ENCODE data around the gene GUCY2C.

GUCY2C gene

DNA sequence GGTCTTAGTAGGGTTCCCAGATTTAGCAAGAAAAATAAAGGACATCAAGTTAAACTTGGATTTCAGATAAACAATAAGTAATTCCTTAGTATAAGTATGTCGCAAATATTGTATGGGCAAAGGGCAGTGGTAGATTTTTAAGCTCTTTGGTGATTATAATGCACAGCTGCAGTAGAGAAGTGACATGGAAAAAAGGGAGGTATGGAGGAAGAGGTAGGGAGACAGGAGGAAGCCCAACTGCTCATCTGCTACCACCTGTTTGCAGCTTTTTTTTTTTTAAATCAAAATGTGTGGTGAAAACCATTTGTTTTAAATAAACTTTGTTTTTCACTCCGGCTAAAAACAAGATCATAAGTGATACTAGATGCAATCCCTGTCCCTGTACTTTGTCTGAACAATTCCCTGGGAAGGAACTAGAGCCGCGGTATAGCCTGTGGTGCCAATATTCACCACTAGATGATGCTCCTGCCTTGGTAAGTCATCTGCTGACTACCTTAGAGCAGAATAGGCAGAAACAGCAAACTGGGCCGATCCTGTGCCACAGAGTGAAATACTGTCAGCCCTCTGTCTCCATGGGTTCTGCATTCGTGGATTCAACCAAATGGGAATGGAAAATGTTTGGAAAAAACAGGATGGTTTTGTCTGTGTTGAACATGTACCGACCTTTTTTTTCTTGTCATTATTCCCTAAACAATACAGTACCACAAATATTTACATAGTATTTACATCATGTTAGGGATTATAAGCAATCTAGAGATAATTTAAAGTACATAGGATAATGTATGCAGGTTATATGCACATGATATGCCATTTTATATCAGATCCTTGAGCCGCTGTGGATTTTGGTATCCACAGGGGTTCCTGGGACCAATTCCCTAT lies 66.3 kb downstream of the GUCY2C start:
- Histone ChIP-seq H3K4me3 (no peak overlapping the region), H3K27ac (no peak overlapping the region)
- TF ChIP-seq, protein P1, sequence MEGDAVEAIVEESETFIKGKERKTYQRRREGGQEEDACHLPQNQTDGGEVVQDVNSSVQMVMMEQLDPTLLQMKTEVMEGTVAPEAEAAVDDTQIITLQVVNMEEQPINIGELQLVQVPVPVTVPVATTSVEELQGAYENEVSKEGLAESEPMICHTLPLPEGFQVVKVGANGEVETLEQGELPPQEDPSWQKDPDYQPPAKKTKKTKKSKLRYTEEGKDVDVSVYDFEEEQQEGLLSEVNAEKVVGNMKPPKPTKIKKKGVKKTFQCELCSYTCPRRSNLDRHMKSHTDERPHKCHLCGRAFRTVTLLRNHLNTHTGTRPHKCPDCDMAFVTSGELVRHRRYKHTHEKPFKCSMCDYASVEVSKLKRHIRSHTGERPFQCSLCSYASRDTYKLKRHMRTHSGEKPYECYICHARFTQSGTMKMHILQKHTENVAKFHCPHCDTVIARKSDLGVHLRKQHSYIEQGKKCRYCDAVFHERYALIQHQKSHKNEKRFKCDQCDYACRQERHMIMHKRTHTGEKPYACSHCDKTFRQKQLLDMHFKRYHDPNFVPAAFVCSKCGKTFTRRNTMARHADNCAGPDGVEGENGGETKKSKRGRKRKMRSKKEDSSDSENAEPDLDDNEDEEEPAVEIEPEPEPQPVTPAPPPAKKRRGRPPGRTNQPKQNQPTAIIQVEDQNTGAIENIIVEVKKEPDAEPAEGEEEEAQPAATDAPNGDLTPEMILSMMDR (IDR thresholded peaks at IDR 0.05), result peak; percentile 92
- DNase-seq (ENCODE audit: low spot score), result no peak

DNA sequence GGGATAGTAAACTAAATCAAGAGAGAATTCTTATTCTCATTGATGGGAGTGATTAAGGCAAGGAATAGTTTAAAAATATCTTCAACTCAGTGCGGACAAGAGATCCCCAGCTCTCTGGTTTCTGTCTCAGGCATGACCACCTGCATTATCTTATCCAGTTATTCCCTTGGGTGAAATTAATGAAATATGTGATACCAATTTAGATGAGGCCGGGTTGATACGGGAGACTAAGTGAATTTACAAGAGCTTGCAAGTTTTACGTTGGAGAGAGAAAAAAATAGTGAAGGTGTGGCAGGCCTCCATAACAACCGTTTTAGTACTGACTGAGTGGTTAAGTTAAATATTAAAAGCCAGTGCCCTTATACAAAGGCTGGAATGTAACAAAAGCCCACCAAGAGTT lies 67.6 kb downstream of the GUCY2C start:
- Histone ChIP-seq H3K27ac (no peak overlapping the region), H3K4me3 (no peak overlapping the region)
- TF ChIP-seq, protein P1 (IDR thresholded peaks at IDR 0.05), result no peak
- no peak for DNase-seq (ENCODE audit: low spot score)

DNA sequence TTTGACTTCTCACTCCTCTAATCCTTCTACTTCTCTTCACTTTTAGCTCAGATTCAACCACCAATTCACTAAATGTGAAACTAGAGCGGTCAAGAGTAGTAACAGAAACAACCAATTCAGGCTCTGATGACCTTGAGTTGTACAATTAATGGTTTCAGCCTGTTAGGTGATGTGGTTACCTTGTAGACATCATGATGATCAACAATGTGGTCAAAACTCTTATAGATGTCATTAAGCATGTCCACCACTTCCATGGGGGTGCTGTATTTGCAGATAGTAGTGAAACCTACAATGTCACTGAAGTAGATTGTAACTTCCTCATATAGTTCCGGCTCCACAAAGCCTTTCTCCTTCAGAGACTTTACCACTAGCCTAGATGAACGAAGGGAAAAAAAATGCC lies 74.6 kb downstream of the GUCY2C start:
- no peak overlapping the region for H3K27ac ChIP-seq
- H3K4me3 ChIP-seq, result no peak overlapping the region
- TF ChIP-seq, protein P1 (IDR thresholded peaks at IDR 0.05), result no peak
- no peak for DNase-seq (ENCODE audit: low spot score)

DNA sequence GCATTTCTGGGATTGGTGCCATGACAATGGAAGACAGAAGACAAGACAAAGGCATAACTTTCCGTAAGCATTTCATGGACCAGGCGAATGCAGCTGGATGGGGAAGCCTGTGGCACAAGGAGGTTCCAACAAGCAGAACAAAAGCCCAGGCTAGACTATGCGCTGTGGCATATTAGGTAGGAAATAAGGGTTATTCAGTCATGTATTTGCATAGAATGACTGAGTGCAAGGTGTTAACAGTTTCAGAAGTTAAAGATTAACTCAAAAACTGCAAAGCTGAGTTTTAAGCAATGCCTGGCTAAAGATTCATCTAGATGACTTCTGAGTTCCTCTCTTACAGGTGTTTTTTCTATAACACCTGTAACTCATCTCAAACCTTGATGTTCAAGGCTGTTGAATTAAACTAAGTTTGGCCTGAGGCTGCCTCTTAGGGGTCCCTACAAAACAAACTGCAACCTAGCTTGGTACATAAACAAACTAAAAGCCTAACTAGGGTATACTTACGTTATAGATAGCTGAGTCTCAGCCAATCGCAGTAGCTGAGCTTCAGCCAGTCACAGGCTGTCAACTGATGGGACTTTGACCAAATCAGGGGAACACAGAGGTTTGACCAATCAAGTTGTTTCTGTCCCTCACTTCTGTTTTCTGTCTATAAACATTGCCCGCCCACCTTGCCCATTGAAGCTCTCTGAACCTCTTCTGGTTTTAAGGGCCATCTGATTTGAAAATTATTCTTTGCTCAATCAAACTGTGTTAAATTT lies 76.5 kb downstream of the GUCY2C start:
- H3K4me3 ChIP-seq, result no peak overlapping the region
- no peak overlapping the region for H3K27ac ChIP-seq
- no peak for DNase-seq (ENCODE audit: low spot score)
- TF ChIP-seq, protein P1 (IDR thresholded peaks at IDR 0.05), result no peak

DNA sequence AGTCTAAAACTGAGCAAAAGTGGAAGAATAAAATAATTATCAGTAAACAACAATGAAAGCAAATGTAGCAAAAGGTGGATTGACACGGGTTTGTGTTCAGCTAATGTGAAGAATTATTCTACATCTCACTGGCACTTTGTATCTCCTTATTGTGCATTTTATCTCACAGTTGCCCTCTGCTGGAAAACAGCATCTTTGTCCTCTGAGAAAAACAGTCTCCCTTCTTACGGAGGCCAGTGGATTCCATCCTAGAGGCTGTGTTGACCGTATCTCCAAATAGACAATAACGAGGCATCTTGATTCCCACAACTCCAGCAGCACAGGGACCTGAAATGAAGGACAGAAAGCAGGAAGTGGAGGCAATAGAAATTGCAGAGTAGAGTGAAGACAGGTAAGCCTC lies 77.4 kb downstream of the GUCY2C start:
- no peak for DNase-seq (ENCODE audit: low spot score)

DNA sequence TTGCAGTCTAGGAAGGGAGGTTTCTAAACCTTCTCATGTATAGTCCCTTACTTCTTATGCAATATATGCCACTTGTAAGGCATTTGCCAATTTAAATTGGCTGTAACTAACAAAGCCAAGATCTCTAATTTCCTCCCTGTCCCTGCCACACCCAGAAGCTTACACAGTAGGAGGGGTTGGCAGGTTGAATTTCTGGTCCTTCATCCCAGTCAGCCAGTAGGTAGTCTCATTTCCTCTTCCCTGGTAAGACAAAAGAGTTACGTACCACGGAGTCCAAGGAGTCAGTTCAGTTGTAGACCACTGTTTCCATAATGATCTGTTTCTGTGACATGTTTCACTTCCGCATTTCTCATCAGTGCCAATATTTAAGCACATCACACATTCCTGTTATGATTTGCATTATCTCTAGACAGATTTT lies 81.7 kb downstream of the GUCY2C start:
- TF ChIP-seq, protein P1 (IDR thresholded peaks at IDR 0.05), result no peak
- Histone ChIP-seq H3K27ac (no peak overlapping the region), H3K4me3 (no peak overlapping the region)
- no peak for DNase-seq (ENCODE audit: low spot score)

More for the DNA sequence above, 77.4 kb downstream of the GUCY2C start:
- TF ChIP-seq, protein P1 (IDR thresholded peaks at IDR 0.05), result no peak
- no peak overlapping the region for H3K27ac ChIP-seq
- no peak overlapping the region for H3K4me3 ChIP-seq

Measured in coronary artery (tissue), 2 donors.